GM19099 (cell line): ENCODE measurements around the gene HCRTR1.

ENCODE experiments used
- POLR2A ChIP-seq: IDR thresholded peaks from 3 replicates; pipeline ENCODE4 v1.6.1; 2011; ENCODE audit warnings: low read depth; ENCODE audit not compliant: insufficient read length; ENCODE audit errors: extremely low read depth

Gene HCRTR1

GRCh38 chr1:31625561-31626222 is 8.2 kb downstream of the HCRTR1 start:
- TF ChIP-seq POLR2A, result no peak

- no peak for TF ChIP-seq POLR2A
Observed at GRCh38 chr1:31626223-31627207, 9.0 kb downstream of the HCRTR1 start.

GRCh38 chr1:31627301-31627929 is 9.9 kb downstream of the HCRTR1 start:
- no peak for TF ChIP-seq POLR2A

DNA sequence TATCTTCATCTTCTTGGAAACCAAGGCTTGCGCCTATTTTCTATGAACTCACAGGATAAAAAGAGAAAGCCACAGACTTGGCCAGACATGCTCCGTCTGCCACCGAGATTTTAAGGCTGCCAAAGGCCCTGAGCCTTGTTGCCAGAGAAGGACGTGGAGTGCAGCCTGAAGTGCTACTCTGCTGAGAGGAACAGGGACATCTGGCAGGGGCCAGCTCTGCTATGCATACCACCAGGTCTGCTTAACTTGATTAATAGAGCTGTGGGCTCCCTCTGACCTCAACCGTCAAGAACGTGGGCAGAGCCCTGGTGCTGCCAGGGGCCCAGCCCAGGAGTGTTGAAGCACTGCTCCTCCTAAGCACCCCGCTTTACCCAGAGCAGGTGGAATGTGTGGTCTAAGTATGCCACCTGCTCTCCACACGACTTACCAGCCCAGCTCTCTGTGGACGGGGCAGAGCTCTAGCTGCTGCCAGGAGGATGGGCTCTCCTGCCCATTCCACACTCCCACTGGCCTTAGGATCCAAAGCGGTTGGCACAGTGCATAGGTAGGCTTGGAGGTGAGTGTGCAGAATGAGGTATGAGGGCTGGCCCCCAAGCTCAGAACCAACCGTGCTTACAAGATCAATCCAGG is 10.6 kb downstream of the HCRTR1 start:
- no peak for TF ChIP-seq POLR2A

GRCh38 chr1:31628931-31629556 is 11.6 kb downstream of the HCRTR1 start:
- TF ChIP-seq POLR2A, result no peak

DNA sequence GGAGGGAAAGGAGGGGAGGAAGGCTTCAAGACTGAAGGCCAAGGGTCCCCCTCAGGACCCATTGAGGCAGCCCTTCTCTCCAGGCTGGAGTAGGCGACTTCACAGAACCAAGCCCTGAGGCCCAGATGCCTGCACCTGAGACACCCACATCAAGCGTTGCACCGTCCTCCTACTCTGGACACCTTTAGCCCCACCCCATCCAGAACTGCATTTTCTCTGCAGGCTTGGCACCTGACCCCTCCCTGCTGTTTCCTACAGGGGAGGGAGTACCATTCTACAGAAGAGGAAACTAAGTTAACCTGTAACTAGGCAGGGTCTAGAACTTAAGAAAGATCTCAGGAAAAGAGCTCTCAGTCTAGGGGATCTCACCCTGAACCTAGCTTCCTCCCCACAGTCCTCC is 15.2 kb downstream of the HCRTR1 start:
- no peak for TF ChIP-seq POLR2A

DNA sequence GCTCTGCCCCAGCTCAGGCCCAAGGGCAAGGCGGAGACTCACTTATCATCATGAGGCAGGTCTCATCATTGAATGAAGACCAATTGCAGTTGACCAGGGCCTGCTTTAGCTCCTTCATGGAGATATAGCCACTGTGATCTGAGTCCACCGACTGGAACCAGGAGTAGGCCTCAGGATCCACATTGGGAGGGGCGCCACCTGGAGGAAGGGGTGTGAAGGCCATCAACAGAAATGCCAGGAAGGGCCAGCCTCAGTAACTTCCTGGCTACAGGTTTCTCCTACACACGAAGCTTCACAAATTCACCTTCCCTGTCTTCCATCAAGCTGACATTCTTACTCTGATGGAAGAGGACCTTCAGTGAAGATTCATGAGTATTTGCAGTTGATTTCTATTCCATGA is 15.6 kb downstream of the HCRTR1 start:
- no peak for TF ChIP-seq POLR2A

DNA sequence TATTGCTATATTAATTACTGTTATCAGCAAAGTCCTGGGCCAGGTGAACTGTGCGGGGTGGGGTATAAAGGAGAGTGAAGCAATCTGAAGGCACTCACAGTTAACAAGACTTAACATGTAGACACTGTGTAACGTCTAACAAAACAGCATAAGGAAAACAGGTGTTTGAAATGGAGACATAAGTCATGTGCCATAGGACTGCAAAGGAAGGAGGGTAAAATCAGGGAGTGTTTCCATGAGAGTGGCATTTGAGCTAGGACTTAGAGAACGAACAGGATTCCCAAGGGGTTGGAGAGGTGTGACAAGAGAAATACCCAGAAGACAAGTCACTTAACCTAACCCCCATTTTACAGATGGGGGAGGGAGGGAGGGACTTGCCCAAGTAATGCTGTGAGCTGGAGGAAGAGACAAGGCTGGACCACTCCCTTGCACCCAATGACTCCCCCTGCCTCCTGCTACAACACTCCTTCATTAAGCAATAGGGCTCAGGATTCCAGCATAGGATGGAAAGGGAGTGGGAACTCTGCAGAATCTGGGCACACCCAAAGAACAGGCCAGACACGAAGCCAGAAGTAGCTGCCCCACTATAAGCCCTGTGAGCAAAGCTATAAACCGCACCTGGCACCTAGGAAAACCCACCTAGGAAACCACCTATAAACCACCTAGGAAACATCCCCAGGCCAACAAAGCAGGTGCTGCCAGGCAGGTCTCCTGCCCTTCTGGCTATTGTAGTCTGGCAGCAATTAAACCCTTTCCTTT is 20.6 kb downstream of the HCRTR1 start:
- no peak for TF ChIP-seq POLR2A

DNA sequence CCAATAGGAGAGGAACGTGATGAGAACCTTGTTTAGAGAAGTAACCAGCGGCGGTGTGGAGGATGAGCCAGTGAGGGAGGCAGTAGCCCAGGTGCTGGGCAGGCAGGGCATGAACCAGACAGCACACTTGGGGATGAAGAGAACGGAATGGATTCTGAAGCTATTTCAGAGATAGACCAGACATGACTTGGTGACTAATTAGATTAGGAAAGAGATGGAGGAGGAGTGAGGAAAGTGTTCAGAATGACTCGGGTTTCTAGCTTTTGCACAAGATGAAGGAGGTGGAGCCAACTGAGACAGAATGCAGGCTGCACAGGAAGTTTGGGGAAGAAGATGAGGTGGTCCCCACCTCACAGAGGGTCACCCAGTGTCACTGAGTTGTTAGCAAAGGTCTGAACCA is 22.1 kb downstream of the HCRTR1 start:
- no peak for TF ChIP-seq POLR2A

GRCh38 chr1:31640179-31640578 is 22.7 kb downstream of the HCRTR1 start:
- no peak for TF ChIP-seq POLR2A

- no peak for TF ChIP-seq POLR2A
Observed at GRCh38 chr1:31640964-31641363, 23.5 kb downstream of the HCRTR1 start.

GRCh38 chr1:31642366-31642765 is 24.9 kb downstream of the HCRTR1 start:
- TF ChIP-seq POLR2A, result no peak

DNA sequence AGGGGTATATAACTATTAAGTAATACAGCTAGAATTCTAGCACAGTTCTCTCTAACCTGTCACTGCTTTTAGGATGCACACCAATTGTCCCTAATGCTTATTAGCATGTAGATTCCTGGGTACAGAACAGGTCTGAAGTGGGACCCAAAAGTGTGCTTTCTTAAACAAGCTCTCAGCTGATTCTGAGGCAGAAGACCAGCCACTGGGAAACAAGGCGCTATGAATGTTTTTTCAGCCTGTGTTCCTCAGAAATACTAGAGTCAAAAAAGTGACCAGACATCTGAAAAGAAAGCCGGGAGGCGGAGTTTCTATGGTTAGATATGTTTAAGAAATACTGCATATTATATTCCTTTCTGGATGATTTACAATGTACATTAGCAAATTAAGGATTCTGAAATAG is 25.4 kb downstream of the HCRTR1 start:
- no peak for TF ChIP-seq POLR2A

GRCh38 chr1:31643976-31644559 is 26.6 kb downstream of the HCRTR1 start:
- no peak for TF ChIP-seq POLR2A
